H1 (cell line): ENCODE measurements around the gene MEX3B. TPM values are rescaled to one million over a fixed set of nuclear protein-coding genes. Genes with fewer than 3 reads are reported as not detected.

ENCODE experiments used
- CTCF ChIA-PET: fragments of 300-600 bp; sonication (Branson Sonifier 250); formaldehyde crosslinking; loops from one replicate; lab custom pipeline; 2021; ENCODE audit not compliant: partially characterized antibody; lab: Charles Lee
- POLR2A ChIA-PET: fragments of 300-600 bp; sonication (Branson Sonifier 250); formaldehyde crosslinking; loops from one replicate; lab custom pipeline; 2021; ENCODE audit warnings: inconsistent platforms; ENCODE audit not compliant: partially characterized antibody; lab: Charles Lee
- DNase-seq, 2 experiments: peaks; one replicate each; pipeline versions ENCODE4 v3.0.0 to v3.0.0-alpha.2; 2010 to 2022; ENCODE audit warnings: low spot score in 2 of 2, low read depth in 1 of 2, mixed read lengths in 1 of 2
- FAIRE-seq: peaks from 2 replicates; lab custom pipeline; 2011; peaks lifted over from hg19 to GRCh38; lab: Jason Lieb, UNC
- H2AFZ ChIP-seq: 2 replicates; pipeline ENCODE4 v1.8.1; 2012; ENCODE audit warnings: low read length, inconsistent platforms
- H2AK5ac ChIP-seq: 2 replicates; pipeline ENCODE4 v1.6.1; 2013; ENCODE audit warnings: low read depth, low read length
- H2BK120ac ChIP-seq: replicated peaks from 2 replicates; pipeline ENCODE3; 2013; ENCODE audit warnings: low read depth, low read length, inconsistent platforms
- H2BK12ac ChIP-seq: 2 replicates; pipeline ENCODE4 v1.6.1; 2013; ENCODE audit warnings: low read depth, low read length
- H2BK15ac ChIP-seq: 2 replicates; pipeline ENCODE4 v1.6.1; 2013; ENCODE audit warnings: low read length
- H2BK20ac ChIP-seq: 2 replicates; pipeline ENCODE4 v1.6.1; 2013; ENCODE audit warnings: low read length
- H2BK5ac ChIP-seq: 2 replicates; pipeline ENCODE4 v1.6.1; 2013; ENCODE audit warnings: low read depth, low read length
- H3K14ac ChIP-seq: 2 replicates; pipeline ENCODE4 v1.6.1; 2013; ENCODE audit warnings: inconsistent platforms; ENCODE audit not compliant: insufficient read length
- H3K18ac ChIP-seq: 2 replicates; pipeline ENCODE4 v1.6.1; 2013; ENCODE audit warnings: low read length; ENCODE audit errors: extremely low read depth
- H3K23ac ChIP-seq: 2 replicates; pipeline ENCODE4 v1.6.1; 2013; ENCODE audit warnings: inconsistent platforms; ENCODE audit not compliant: insufficient read length
- H3K23me2 ChIP-seq: 2 replicates; pipeline ENCODE4 v1.6.1; 2013; ENCODE audit warnings: low read depth, low read length
- H3K27ac ChIP-seq: 2 replicates; pipeline ENCODE4 v1.6.1; 2011; ENCODE audit warnings: low read depth, low read length, inconsistent platforms
- H3K27me3 ChIP-seq, 4 experiments: replicated peaks in 1 of 4; 1 replicate in 1 of 4; 2 replicates in 3 of 4; pipeline versions ENCODE4 v1.6.1 to v1.8.1; 2011 to 2013; ENCODE audit warnings: low read length in 3 of 4, mild to moderate bottlenecking in 3 of 4, inconsistent platforms in 2 of 4, mixed read lengths in 2 of 4, moderate library complexity in 1 of 4; ENCODE audit not compliant: control insufficient read depth in 3 of 4, insufficient read depth in 3 of 4; ENCODE audit errors: extremely low read depth in 1 of 4
- H3K36me3 ChIP-seq, 4 experiments: 2 replicates each; pipeline versions ENCODE4 v1.6.1 to v1.8.1; 2011 to 2013; ENCODE audit warnings: mild to moderate bottlenecking in 4 of 4, low read length in 3 of 4, moderate library complexity in 2 of 4, control low read depth in 1 of 4, inconsistent platforms in 1 of 4; ENCODE audit not compliant: insufficient read depth in 4 of 4, control insufficient read depth in 2 of 4
- H3K4ac ChIP-seq: replicated peaks from 2 replicates; pipeline ENCODE3; 2013; ENCODE audit warnings: low read length, low read depth, mixed read lengths, inconsistent platforms; ENCODE audit not compliant: insufficient read length
- H3K4me1 ChIP-seq, 4 experiments: replicated peaks in 1 of 4; 1 replicate in 1 of 4; 2 replicates in 3 of 4; pipeline versions ENCODE4 v1.6.1 to v1.8.1; 2011 to 2013; ENCODE audit warnings: low read length in 3 of 4, inconsistent platforms in 2 of 4, mixed read lengths in 1 of 4; ENCODE audit not compliant: insufficient read depth in 4 of 4, control insufficient read depth in 3 of 4
- H3K4me2 ChIP-seq, 2 experiments: 2 replicates each; pipeline versions ENCODE4 v1.6.1 to v1.8.1; 2011 to 2013; ENCODE audit warnings: low read depth in 2 of 2, low read length in 2 of 2, control low read depth in 1 of 2, inconsistent platforms in 1 of 2, mild to moderate bottlenecking in 1 of 2; ENCODE audit not compliant: insufficient read depth in 1 of 2
- H3K4me3 ChIP-seq, 4 experiments: fragments of 200-600, 300-600 bp in 1 of 4; sonication (generic), shearing (Covaris generic), sonication (Bioruptor Twin) in 1 of 4; 2 replicates each; pipeline versions ENCODE4 v1.5.1 to v1.8.1; 2011 to 2016; ENCODE audit warnings: low read length in 4 of 4, low read depth in 3 of 4, control low read depth in 2 of 4, inconsistent platforms in 2 of 4, mild to moderate bottlenecking in 2 of 4, mixed read lengths in 1 of 4, moderate library complexity in 1 of 4; ENCODE audit not compliant: insufficient read depth in 2 of 4; ENCODE audit errors: extremely low read depth in 1 of 4
- H3K56ac ChIP-seq: replicated peaks from 2 replicates; pipeline ENCODE3; 2013; ENCODE audit warnings: low read depth, mild to moderate bottlenecking, mixed read lengths, low read length, inconsistent platforms; ENCODE audit not compliant: insufficient read length
- H3K79me1 ChIP-seq: 2 replicates; pipeline ENCODE4 v1.6.1; 2013; ENCODE audit warnings: low read depth, low read length, control low read depth
- H3K79me2 ChIP-seq, 2 experiments: 2 replicates each; pipeline versions ENCODE4 v1.6.1 to v1.8.1; 2012 to 2013; ENCODE audit warnings: low read length in 2 of 2, mild to moderate bottlenecking in 2 of 2, inconsistent platforms in 1 of 2; ENCODE audit not compliant: insufficient read depth in 2 of 2, control insufficient read depth in 1 of 2
- H3K9ac ChIP-seq, 4 experiments: replicated peaks in 1 of 4; 1 replicate in 1 of 4; 2 replicates in 3 of 4; pipeline versions ENCODE4 v1.6.1 to v1.8.1; 2011 to 2013; ENCODE audit warnings: low read depth in 3 of 4, low read length in 3 of 4, control low read depth in 2 of 4, mild to moderate bottlenecking in 2 of 4, moderate library complexity in 2 of 4, inconsistent platforms in 1 of 4; ENCODE audit errors: extremely low read depth in 1 of 4
- H3K9me3 ChIP-seq, 2 experiments: 2 replicates each; pipeline versions ENCODE4 v1.6.1 to v1.8.1; 2012 to 2013; ENCODE audit warnings: mild to moderate bottlenecking in 2 of 2, moderate library complexity in 2 of 2, control low read depth in 1 of 2, inconsistent platforms in 1 of 2, low read depth in 1 of 2, low read length in 1 of 2, mixed read lengths in 1 of 2; ENCODE audit not compliant: insufficient read depth in 2 of 2
- H4K20me1 ChIP-seq, 2 experiments: replicated peaks in 1 of 2; 2 replicates each; pipeline versions ENCODE3 to v1.8.1; 2011 to 2013; ENCODE audit warnings: inconsistent platforms in 2 of 2, low read length in 2 of 2, mild to moderate bottlenecking in 1 of 2; ENCODE audit not compliant: insufficient read depth in 2 of 2, control insufficient read depth in 1 of 2
- H4K5ac ChIP-seq: 2 replicates; pipeline ENCODE4 v1.6.1; 2013; ENCODE audit warnings: low read length, low read depth, mixed read lengths, inconsistent platforms; ENCODE audit not compliant: insufficient read length
- H4K8ac ChIP-seq: 2 replicates; pipeline ENCODE4 v1.8.0; 2013; ENCODE audit warnings: mild to moderate bottlenecking, moderate library complexity, low read length, inconsistent platforms; ENCODE audit not compliant: insufficient read depth; ENCODE audit errors: extremely low read depth
- H4K91ac ChIP-seq: replicated peaks from 2 replicates; pipeline ENCODE3; 2013; ENCODE audit warnings: low read length, mixed read lengths, inconsistent platforms; ENCODE audit not compliant: insufficient read length
- HDAC2 ChIP-seq, 2 experiments: fragments of 300-600 bp in 1 of 2; sonication (generic) in 1 of 2; IDR thresholded peaks; 2 replicates each; pipeline ENCODE4 v1.6.1; 2011 to 2012; ENCODE audit warnings: low read depth in 2 of 2, low read length in 2 of 2, mild to moderate bottlenecking in 2 of 2, moderate library complexity in 2 of 2, borderline replicate concordance in 1 of 2, inconsistent platforms in 1 of 2
- KDM5A ChIP-seq: fragments of 200-600 bp; IDR thresholded peaks from 2 replicates; pipeline ENCODE4 v1.7.1; 2012; ENCODE audit warnings: mild to moderate bottlenecking, low read length, inconsistent platforms, mixed read lengths
- NRF1 ChIP-seq: IDR thresholded peaks from 2 replicates; pipeline ENCODE4 v1.6.1; 2011; ENCODE audit warnings: mild to moderate bottlenecking, low read depth, low read length, improper control_type of control experiment
- PHF8 ChIP-seq: fragments of 200-600 bp; sonication (generic); conservative IDR thresholded peaks from 2 replicates; pipeline ENCODE4 v1.7.1; 2012; ENCODE audit warnings: low read depth, mild to moderate bottlenecking, inconsistent platforms, low read length, moderate library complexity
- POU5F1 ChIP-seq: IDR thresholded peaks from 2 replicates; pipeline ENCODE4 v1.6.1; 2011; ENCODE audit warnings: low read depth, mild to moderate bottlenecking, low read length, moderate library complexity
- RXRA ChIP-seq: IDR thresholded peaks from 2 replicates; pipeline ENCODE4 v1.6.1; 2011; ENCODE audit warnings: low read depth, mild to moderate bottlenecking, low read length, moderate library complexity; ENCODE audit not compliant: insufficient read depth
- SIN3A ChIP-seq, 2 experiments: IDR thresholded peaks in 1 of 2; conservative IDR thresholded peaks in 1 of 2; 2 replicates each; pipeline ENCODE4 v1.6.1; 2011 to 2012; ENCODE audit warnings: low read length in 2 of 2, improper control_type of control experiment in 1 of 2, low read depth in 1 of 2, mild to moderate bottlenecking in 1 of 2
- WGBS, 2 experiments: shearing (Covaris generic) in 1 of 2; methylation state at CpG; one replicate each; pipeline versions ENCODE4 v1.1.6 to v1.1.7; 2013 to 2015; ENCODE audit warnings: low lambda C conversion rate in 2 of 2, mixed read lengths in 2 of 2, inconsistent platforms in 1 of 2, low coverage in 1 of 2, missing lambda C conversion rate in 1 of 2; ENCODE audit not compliant: insufficient replicate concordance in 2 of 2, insufficient coverage in 1 of 2, insufficient read length in 1 of 2; ENCODE audit errors: extremely low coverage in 1 of 2, missing lambda C conversion rate in 1 of 2; 5-methylcytosine and 5-hydroxymethylcytosine counted together
- polyA plus RNA-seq, 7 experiments: library from polyadenylated mRNA; depleted of rRNA in 3 of 7; stranded (reverse) in 5 of 7; unstranded in 2 of 7; fragments of >200 nt in 5 of 7; fragments of 200-250 nt in 2 of 7; gene quantifications; 1 replicate in 5 of 7; 2 replicates in 1 of 7; 4 replicates in 1 of 7; pipeline versions ENCODE4 v1.2.1 to v1.2.3, GENCODE V29; 2011 to 2013; ENCODE audit warnings: missing spikeins in 2 of 7, mixed read lengths in 2 of 7
- total RNA-seq: library from RNA; stranded (reverse); fragmentation: NEBNext Ultra II Directional; extraction: Animal tissue kit (Norgen Biotek cat#: 25700); gene quantifications from 2 replicates; pipeline ENCODE4 v1.2.1, GENCODE V29; 2021
- TF ChIP-seq, protein P1 (sequence below): IDR thresholded peaks from 2 replicates; pipeline ENCODE4 v1.6.1; 2012; ENCODE audit warnings: inconsistent platforms

MEX3B gene
- total and polyA plus RNA-seq, 2 of the 8 experiments (the other 6 are each of a cell fraction or from before 2014, with no cell fraction given): 8.0 to 15.9 TPM

DNA sequence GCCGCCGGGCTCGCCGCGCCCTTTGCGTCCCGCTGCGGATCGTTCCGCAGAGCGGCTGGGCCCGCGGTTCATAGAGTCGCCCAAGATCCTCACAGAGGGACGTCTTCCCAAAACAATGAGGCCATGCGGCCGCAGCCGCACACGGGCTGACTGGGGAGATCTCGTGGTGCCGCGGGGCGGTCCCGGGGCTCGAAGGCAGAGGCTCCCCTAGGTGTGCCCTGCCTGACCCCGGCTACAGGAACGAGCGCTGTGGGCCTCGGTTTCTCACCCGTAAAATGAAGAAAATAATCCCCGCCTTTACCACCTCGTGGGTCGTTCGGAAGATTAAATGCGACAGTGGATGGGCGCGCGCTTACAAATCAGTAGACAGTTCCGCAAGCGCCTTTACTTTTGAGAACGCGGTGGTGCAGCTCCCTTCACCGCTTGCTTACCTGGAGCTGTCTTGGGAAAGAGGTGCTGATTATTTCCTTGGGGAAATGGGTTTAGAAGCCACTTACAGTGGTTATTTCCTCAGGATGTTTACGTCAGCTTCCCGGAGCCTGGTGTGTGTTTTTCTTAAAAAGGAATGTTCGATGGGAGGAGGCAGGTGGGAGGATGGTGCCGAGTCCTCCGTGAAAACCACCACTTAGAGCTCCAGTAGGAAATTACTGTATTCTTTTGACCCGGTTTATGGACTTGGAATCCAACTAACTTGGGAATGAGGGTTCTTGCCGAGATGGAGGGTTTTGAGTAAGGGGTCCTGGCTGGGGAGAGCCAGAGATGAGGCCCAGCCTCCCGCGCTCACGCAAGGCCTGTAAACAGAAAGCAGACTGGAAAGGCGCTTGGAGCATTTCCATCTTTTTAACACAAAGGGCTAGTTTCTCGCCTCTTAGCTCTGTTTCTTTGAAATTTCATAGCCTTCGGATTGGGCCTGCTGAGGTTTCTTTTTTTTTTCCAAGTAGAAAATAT lies 1.9 kb upstream of the MEX3B start:
- peaks cover 0 to 12% (median 2%) of the 10 kb centered on the region in 4 experiments; a peak in 4 of 7 replicates for H3K27me3 ChIP-seq
- H2BK5ac ChIP-seq: peak overlapping the region; percentile 66; the same call in 1 of the 2 replicates
- H3K36me3 ChIP-seq: no peaks in the 10 kb centered on the region; a peak in 2 of 8 replicates
- peaks cover 0 to 6% of the 10 kb centered on the region in 2 experiments for H4K20me1 ChIP-seq
- peak overlapping the region; percentile 39; the same call in 1 of the 2 replicates for H2BK12ac ChIP-seq
- WGBS, 2 experiments: 13% methylated on average over 46 of the region's 56 CpGs; no CpG with 5 or more reads in 1 of the 2 experiments
- H3K27ac ChIP-seq: no peak overlapping the region
- FAIRE-seq (no peak), DNase-seq (no peak)
- ChIA-PET CTCF (interaction anchor here (0.6 to 3.1 kb wide), 10 partner anchors 9 to 1110 kb away, joined by 3 to 18 read pairs (median 3); no protein-coding TSS in a partner anchor), POLR2A (interaction anchor here (1.2 to 3.6 kb wide), 6 partner anchors 10 to 27 kb away, joined by 3 to 19 read pairs (median 4); no protein-coding TSS in a partner anchor)
- H3K14ac ChIP-seq: no peak overlapping the region
- H3K4me1 ChIP-seq: peaks cover 6 to 18% (median 6%) of the 10 kb centered on the region in 4 experiments
- no peak overlapping the region for H2BK15ac ChIP-seq
- H2BK120ac ChIP-seq: no peak overlapping the region
- no peak overlapping the region for H2AK5ac ChIP-seq
- H4K91ac ChIP-seq: peak overlapping the region; percentile 79
- H3K23me2 ChIP-seq: peaks cover 33% of the 10 kb centered on the region; the same call in 1 of the 2 replicates
- H3K79me1 ChIP-seq: no peaks in the 10 kb centered on the region
- H3K18ac ChIP-seq: peak overlapping the region; percentile 95
- H2BK20ac ChIP-seq: no peak overlapping the region
- H3K4ac ChIP-seq: peak overlapping the region; percentile 45
- peak overlapping the region; percentile 39 to 80 (median 72) for H3K9ac ChIP-seq
- H3K4me2 ChIP-seq: peak overlapping the region; percentile 64 to 78
- peak overlapping the region; percentile 20; the same call in 1 of the 2 replicates for H2AFZ ChIP-seq
- H3K4me3 ChIP-seq: peak overlapping the region; percentile 39 to 98 (median 64)
- no peaks in the 10 kb centered on the region; a peak in 1 of 4 replicates for H3K79me2 ChIP-seq
- no peak overlapping the region for H3K23ac ChIP-seq
- no peaks in the 10 kb centered on the region for H3K9me3 ChIP-seq
- H4K5ac ChIP-seq: peak overlapping the region; percentile 17
- peak overlapping the region; percentile 95; the same call in 1 of the 2 replicates for H4K8ac ChIP-seq
- peak overlapping the region; percentile 42 for H3K56ac ChIP-seq
- TF ChIP-seq NRF1 (no peak), RXRA (no peak), PHF8 (peak; percentile 63), POU5F1 (no peak), HDAC2 (IDR thresholded peaks at IDR 0.05; ENCODE audit: borderline replicate concordance in 1 of 2, low read depth in 2 of 2, low read length in 2 of 2) (peak; percentile 56 to 80; a peak in 3 of 4 replicates), KDM5A (no peak), SIN3A (conservative IDR thresholded peaks at IDR 0.05 in 1 of 2, IDR thresholded peaks at IDR 0.05 in 1 of 2; ENCODE audit: low read depth in 1 of 2, low read length in 2 of 2) (peak; percentile 54 to 91; a peak in 3 of 4 replicates)
- TF ChIP-seq, protein P1, sequence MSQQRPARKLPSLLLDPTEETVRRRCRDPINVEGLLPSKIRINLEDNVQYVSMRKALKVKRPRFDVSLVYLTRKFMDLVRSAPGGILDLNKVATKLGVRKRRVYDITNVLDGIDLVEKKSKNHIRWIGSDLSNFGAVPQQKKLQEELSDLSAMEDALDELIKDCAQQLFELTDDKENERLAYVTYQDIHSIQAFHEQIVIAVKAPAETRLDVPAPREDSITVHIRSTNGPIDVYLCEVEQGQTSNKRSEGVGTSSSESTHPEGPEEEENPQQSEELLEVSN: peak; percentile 92
